Measurements from ENCODE around the gene UBE2D4.
A peak's percentile ranks its signal among the peaks of the same experiment; 100 is the strongest.
"Not testable (repeated sequence)": the region's sequence is repeated elsewhere in the genome, so short reads cannot be mapped to it uniquely, and the experiment has no call there.

UBE2D4 gene

GRCh38 chr7:43968172-43969040, 42.2 kb downstream of the UBE2D4 start:
- DNase-seq: not testable (repeated sequence)

GRCh38 chr7:43969586-43969985, 43.4 kb downstream of the UBE2D4 start:
- DNase-seq: not testable (repeated sequence)

DNA sequence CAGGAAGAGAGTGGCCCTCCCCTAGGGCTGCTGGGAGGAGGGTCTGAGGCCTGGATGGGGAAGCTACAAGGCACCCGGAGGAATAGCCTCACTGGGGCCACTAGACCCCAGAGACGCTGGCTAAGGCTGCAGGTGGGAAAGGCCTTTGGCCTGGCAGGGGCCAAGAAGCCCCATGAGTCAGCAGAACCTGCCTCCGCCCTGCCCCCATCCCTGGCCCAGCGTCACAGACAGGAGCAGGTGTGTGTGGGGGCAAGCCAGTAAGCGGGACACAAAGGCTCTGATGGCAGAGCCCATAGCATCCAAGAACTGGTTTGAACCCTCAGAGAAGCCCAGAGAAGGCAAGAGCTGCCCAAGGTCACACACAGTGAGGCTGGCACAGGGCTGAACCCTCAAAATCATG, 44.5 kb downstream of the UBE2D4 start:
- DNase-seq: not testable (repeated sequence)

DNA sequence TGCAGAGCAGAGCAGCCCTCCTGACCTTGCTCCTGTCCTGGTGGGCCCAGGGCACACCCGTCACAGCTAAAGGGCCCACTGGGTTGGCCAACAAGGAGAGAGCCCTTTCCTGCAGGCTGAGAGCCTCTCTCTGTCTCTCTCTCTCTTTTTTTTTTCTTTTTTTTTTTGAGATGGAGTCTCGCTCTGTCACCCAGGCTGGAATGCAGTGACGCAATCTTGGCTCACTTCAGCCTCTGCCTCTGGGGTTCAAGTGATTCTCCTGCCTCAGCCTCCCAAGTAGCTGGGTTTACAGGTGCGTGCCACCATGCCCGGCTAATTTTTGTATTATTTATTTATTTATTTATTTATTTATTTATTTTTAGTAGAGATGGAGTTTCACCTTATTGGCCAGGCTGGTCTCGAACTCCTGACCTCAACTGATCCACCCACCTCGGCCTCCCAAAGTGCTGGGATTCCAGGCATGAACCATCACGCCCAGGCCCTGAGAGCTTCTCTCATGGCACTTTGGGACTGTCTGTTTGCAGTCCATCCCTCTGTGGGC, 47.9 kb downstream of the UBE2D4 start:
- DNase-seq: not testable (repeated sequence)

- DNase-seq: not testable (repeated sequence)
These were observed 48.7 kb downstream of the UBE2D4 start for GRCh38 chr7:43974725-43975482.

GRCh38 chr7:43977525-43977924, 51.3 kb downstream of the UBE2D4 start:
- DNase-seq: no peak

DNA sequence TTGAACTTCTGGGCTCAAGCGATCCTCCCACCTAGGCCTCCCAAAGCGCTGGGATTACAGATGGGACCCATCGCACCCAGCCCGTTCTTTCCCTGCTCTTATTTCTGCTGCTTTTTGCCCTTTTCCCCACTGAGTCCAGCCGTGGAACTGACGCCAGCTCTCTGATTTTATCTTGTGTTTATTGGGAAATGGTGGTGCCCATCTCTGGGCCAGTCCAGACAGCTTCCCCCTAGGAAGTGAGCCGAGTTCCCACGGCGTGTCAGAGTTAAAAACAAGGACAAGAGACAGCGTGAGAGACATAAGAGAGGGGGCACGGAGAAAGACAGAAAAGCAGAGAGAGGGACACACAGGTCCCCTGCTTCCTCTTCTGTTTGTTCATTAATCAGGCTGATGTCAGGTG, 51.9 kb downstream of the UBE2D4 start:
- DNase-seq: not testable (repeated sequence)

GRCh38 chr7:43982848-43983247, 56.6 kb downstream of the UBE2D4 start:
- not testable (repeated sequence) for DNase-seq

- not testable (repeated sequence) for DNase-seq
These were observed 57.5 kb downstream of the UBE2D4 start for GRCh38 chr7:43983736-43984135.

DNA sequence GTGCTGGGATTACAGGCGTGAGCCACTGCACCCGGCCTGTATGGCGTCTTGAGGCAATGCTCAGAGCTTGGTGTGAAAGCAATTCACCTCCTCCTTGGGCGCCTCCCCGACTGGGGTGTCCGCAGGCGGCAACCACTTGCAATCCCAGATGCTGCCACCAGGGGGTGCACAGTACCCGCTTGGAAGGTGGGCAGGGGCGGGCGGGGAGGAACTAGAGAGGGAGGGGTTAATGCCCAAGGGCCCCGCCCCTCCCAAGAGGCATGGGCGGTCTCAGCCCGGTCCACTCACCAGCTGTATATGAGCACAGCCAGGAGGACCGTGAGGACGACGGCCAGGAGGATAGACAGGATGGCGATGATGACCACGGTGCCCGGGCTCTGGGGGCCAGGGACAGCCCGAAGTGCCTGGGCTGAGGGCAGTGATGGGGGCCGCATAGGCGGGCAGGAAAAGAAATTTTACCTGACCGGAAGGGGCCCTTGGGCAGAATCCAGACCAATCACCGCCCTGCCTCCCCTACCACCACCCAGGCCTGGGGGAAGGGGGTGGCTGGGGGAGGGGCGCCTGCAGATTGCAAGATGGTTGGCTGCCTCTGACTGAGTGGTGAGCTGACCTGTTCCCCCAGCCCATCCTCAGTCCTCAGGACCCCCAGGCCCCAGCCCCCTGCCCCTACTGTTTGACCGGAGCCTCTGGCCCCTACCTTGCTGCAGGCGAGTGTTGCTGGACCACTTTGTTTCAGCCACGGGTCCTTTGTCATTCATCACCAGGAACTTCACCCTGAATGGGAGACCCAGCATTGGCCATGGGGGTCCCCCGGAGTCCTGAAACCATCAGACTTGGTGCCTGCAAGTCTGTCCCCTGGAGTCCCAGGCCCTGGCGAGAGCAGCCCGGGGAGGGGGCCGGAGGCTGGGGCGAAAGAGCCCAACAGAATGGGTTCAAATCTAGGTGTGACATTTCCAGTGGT, 59.9 kb downstream of the UBE2D4 start:
- DNase-seq: peak; percentile 0

GRCh38 chr7:43987476-43987875, 61.2 kb downstream of the UBE2D4 start:
- DNase-seq: not testable (repeated sequence)

DNA sequence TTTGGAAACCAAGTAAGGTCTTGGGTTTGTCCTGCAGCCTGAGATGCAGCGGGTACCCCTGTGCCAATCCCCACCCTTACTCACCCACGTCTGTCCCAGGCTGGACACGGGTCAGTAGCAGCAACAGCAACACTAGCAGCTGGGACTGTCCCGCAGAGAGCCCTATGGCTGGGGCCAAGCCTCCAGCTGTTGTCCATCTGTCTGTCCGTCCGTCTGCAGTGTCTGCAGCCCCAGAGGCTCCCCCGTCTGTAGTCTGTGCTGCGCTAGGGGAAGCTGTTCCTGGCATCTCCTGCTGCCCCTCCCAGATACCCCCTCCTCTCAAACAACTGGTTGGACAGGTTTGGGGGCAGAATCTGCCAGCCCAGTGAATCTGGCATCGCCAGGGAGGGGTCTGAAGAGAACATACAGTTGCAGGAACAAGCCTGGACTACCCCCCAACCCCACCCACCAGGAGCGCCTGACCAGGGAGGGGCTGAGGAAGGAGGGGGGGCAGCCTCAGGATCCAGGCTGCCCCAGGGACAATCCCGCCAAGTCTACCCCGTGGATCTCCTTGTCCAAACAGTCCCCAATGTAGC, 63.9 kb downstream of the UBE2D4 start:
- not testable (repeated sequence) for DNase-seq

DNA sequence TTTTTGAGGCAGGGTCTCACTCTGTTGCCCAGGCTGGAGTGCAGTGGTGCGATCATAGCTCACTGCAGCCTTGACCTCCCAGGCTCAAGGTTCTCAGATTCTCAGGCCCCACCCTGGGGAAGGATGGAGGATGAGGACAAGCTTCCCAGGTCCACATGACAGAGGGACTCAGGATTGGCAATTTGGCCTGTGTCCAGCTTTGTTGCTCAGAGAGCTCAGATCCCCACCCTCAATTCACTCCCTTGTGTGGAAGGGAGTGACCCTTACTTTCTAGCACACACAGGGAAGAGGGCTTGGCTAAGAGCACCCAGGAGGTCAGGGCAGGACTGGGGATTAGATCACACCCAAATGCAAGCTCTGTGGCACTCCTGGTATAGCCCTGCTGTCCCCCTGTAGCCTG, 64.6 kb downstream of the UBE2D4 start:
- DNase-seq: not testable (repeated sequence)

DNA sequence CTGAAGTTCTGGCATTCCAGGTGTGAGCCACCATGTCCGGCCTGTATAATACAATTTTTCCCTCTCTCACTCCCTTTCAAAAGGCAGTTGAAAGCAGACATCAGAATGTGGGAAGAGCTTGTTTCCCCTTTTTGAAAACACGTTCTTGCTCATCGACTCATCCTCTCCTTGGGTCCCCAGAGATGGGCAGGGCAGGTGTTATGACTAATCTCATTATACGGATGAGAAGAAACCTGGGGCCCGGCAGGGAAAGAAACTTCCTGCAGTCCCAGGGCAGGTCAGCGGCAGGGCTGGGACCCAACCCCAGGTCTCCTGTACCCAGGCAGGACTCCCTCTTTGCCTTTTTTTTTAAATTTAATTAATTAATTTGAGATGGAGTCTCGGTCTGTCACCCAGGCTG, 66.7 kb downstream of the UBE2D4 start:
- DNase-seq: not testable (repeated sequence)

DNA sequence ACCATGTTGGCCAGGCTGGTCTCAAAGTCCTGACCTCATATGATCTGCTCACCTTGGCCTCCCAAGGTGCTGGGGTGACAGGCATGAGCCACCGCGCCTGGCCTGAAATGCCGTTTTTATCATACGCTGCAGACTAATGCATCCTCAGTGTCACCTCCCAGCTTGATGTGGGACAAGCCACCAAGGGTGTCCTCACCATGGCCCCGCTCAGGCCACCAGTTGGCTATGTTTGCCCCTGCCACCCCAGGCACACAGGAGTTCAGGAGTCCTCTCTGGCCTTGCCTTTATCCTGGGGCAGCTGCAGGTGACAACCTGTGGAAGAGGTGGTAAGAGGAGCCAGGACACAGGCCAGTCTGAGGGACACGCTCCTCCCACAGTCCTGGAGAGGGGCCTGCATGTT, 68.4 kb downstream of the UBE2D4 start:
- DNase-seq: not testable (repeated sequence)

GRCh38 chr7:43997532-43997931, 71.3 kb downstream of the UBE2D4 start, which contains the start of gene SPDYE1:
Gene SPDYE1, plus strand, starts transcription at chr7:43997897. Its CDS starts 2,053 bp downstream, at chr7:43999950.
- not testable (repeated sequence) for DNase-seq

All from NCI-H526 treated with DMSO at 0.1 percent for 48 hours (cell line).